Measurements from ENCODE around the gene LARP7. TPM values are rescaled to one million over a fixed set of nuclear protein-coding genes. Genes with fewer than 3 reads are reported as not detected.
A peak's percentile ranks its signal among the peaks of the same experiment; 100 is the strongest.
"Not testable (repeated sequence)": the region's sequence is repeated elsewhere in the genome, so short reads cannot be mapped to it uniquely, and the experiment has no call there.

The LARP7 gene
- total RNA-seq, 3 donors from 2014 or later (not counting 1 experiment from before 2014, with no cell fraction given) = 45.7 to 55.4 (median 48.4) TPM

- H3K36me3 Mint-ChIP-seq = peaks cover 3% of the 10 kb centered on the region
- no peak overlapping the region for H3K27ac Mint-ChIP-seq
- no peaks in the 10 kb centered on the region for H3K4me1 Mint-ChIP-seq
- H3K4me3 Mint-ChIP-seq = no peak overlapping the region
- DNase-seq = no peak
- intact Hi-C loops (cut with micrococcal nuclease) = no loop called here
- Histone ChIP-seq H3K36me3 (ENCODE audit: control insufficient read depth, insufficient read depth, low read length) (peaks cover 93% of the 10 kb centered on the region), H3K4me3 (ENCODE audit: low read length) (no peak overlapping the region), H3K27ac (ENCODE audit: low read length) (no peak overlapping the region), H3K4me1 (ENCODE audit: control insufficient read depth, insufficient read depth, low read length) (no peaks in the 10 kb centered on the region), H3K9me3 (ENCODE audit: control insufficient read depth, insufficient read depth, low read length) (no peaks in the 10 kb centered on the region), H3K27me3 (ENCODE audit: control insufficient read depth, insufficient read depth, low read length) (no peaks in the 10 kb centered on the region)
- no peaks in the 10 kb centered on the region for H3K9me3 Mint-ChIP-seq
- no peak for ATAC-seq
- no peaks in the 10 kb centered on the region for H3K27me3 Mint-ChIP-seq (ENCODE audit: low read depth in 2 of 2)
- WGBS (ENCODE audit: insufficient coverage) = no CpG with 5 or more reads among the region's 1 CpG
- no peak for TF ChIP-seq CTCF (IDR thresholded peaks at IDR 0.05)
Observed at GRCh38 chr4:112652216-112652615, 15.3 kb downstream of the LARP7 start.

DNA sequence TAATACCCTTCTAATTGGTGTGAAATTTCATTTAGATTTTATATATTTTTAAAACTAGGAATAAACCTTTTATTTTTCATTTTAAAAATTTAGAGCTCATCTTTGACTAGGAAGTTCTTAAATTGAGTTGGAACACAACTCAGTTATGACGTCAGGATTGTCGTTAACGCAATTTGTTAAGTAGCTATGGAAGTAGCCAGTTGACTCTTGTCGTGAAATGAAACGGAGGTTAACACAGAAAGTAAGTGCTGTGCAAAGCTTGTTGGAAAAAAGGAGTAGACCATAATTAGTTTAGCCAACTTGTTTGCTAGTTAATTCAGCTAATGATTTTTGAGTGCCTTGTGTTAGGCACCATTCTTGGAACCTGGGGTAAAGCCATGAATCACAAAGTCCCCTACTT, 18.3 kb downstream of the LARP7 start:
- H3K4me3 ChIP-seq (ENCODE audit: low read length) = no peak overlapping the region
- H3K4me3 Mint-ChIP-seq = no peak overlapping the region
- no peaks in the 10 kb centered on the region for H3K9me3 ChIP-seq (ENCODE audit: control insufficient read depth, insufficient read depth, low read length)
- ATAC-seq (no peak), DNase-seq (no peak)
- TF ChIP-seq CTCF (IDR thresholded peaks at IDR 0.05) = no peak
- peak overlapping the region in 1 of 2 donors; percentile 10 for H3K27ac Mint-ChIP-seq
- intact Hi-C loops (cut with micrococcal nuclease) = no loop called here
- H3K27me3 Mint-ChIP-seq (ENCODE audit: low read depth in 2 of 2) = no peaks in the 10 kb centered on the region
- no peaks in the 10 kb centered on the region for H3K36me3 Mint-ChIP-seq
- no peak overlapping the region for H3K27ac ChIP-seq (ENCODE audit: low read length)
- H3K36me3 ChIP-seq (ENCODE audit: control insufficient read depth, insufficient read depth, low read length) = peaks cover 78% of the 10 kb centered on the region
- no peaks in the 10 kb centered on the region for H3K27me3 ChIP-seq (ENCODE audit: control insufficient read depth, insufficient read depth, low read length)
- WGBS (ENCODE audit: insufficient coverage) = 98% methylated on average over 5 of the region's 5 CpGs
- H3K9me3 Mint-ChIP-seq = no peaks in the 10 kb centered on the region
- no peaks in the 10 kb centered on the region for H3K4me1 ChIP-seq (ENCODE audit: control insufficient read depth, insufficient read depth, low read length)
- no peaks in the 10 kb centered on the region for H3K4me1 Mint-ChIP-seq

GRCh38 chr4:112656115-112656514, 19.2 kb downstream of the LARP7 start:
- H3K9me3 Mint-ChIP-seq; ATAC-seq; H3K4me3 ChIP-seq (ENCODE audit: low read length); H3K36me3 Mint-ChIP-seq; DNase-seq; H3K27me3 Mint-ChIP-seq (ENCODE audit: low read depth in 2 of 2); H3K4me3 Mint-ChIP-seq; H3K4me1 Mint-ChIP-seq; H3K27ac ChIP-seq (ENCODE audit: low read length); intact Hi-C loops (cut with micrococcal nuclease); H3K27ac Mint-ChIP-seq; H3K4me1 ChIP-seq (ENCODE audit: control insufficient read depth, insufficient read depth, low read length); H3K27me3 ChIP-seq (ENCODE audit: control insufficient read depth, insufficient read depth, low read length); H3K9me3 ChIP-seq (ENCODE audit: control insufficient read depth, insufficient read depth, low read length): not testable (repeated sequence)
- peaks cover 69% of the 10 kb centered on the region for H3K36me3 ChIP-seq (ENCODE audit: control insufficient read depth, insufficient read depth, low read length)
- WGBS (ENCODE audit: insufficient coverage) = 97% methylated on average over 3 of the region's 5 CpGs

- no peak for ATAC-seq
- Histone ChIP-seq H3K4me1 (ENCODE audit: control insufficient read depth, insufficient read depth, low read length) (no peaks in the 10 kb centered on the region), H3K4me3 (ENCODE audit: low read length) (no peak overlapping the region), H3K27me3 (ENCODE audit: control insufficient read depth, insufficient read depth, low read length) (no peaks in the 10 kb centered on the region), H3K36me3 (ENCODE audit: control insufficient read depth, insufficient read depth, low read length) (no peaks in the 10 kb centered on the region), H3K9me3 (ENCODE audit: control insufficient read depth, insufficient read depth, low read length) (no peaks in the 10 kb centered on the region), H3K27ac (ENCODE audit: low read length) (no peak overlapping the region)
- Mint-ChIP-seq H3K4me1 (no peaks in the 10 kb centered on the region), H3K4me3 (no peak overlapping the region), H3K9me3 (no peaks in the 10 kb centered on the region), H3K27ac (no peak overlapping the region), H3K36me3 (no peaks in the 10 kb centered on the region), H3K27me3 (ENCODE audit: low read depth in 2 of 2) (no peaks in the 10 kb centered on the region)
- DNase-seq = no peak
- TF ChIP-seq CTCF (IDR thresholded peaks at IDR 0.05) = no peak
- intact Hi-C loops (cut with micrococcal nuclease) = no loop called here
- WGBS (ENCODE audit: insufficient coverage) = 91% methylated on average over 2 of the region's 2 CpGs
Observed at GRCh38 chr4:112664611-112665010, 27.7 kb downstream of the LARP7 start.
